Retinal pigment epithelial cell (primary cell): ENCODE measurements around the gene IGSF5.

Source experiments
- DNase-seq: peaks from one replicate; pipeline ENCODE4 v3.0.0-alpha.2; 2010; ENCODE audit warnings: low read depth
- H3K4me3 ChIP-seq: 2 replicates; pipeline ENCODE4 v1.5.1; 2011; ENCODE audit warnings: mild to moderate bottlenecking, low read length, control low read depth, moderate library complexity
- TF ChIP-seq, protein P1 (sequence below): conservative IDR thresholded peaks from 2 replicates; pipeline ENCODE4 v1.5.1; 2011; ENCODE audit warnings: low read depth, low read length, control low read depth, inconsistent platforms

The IGSF5 gene

DNA sequence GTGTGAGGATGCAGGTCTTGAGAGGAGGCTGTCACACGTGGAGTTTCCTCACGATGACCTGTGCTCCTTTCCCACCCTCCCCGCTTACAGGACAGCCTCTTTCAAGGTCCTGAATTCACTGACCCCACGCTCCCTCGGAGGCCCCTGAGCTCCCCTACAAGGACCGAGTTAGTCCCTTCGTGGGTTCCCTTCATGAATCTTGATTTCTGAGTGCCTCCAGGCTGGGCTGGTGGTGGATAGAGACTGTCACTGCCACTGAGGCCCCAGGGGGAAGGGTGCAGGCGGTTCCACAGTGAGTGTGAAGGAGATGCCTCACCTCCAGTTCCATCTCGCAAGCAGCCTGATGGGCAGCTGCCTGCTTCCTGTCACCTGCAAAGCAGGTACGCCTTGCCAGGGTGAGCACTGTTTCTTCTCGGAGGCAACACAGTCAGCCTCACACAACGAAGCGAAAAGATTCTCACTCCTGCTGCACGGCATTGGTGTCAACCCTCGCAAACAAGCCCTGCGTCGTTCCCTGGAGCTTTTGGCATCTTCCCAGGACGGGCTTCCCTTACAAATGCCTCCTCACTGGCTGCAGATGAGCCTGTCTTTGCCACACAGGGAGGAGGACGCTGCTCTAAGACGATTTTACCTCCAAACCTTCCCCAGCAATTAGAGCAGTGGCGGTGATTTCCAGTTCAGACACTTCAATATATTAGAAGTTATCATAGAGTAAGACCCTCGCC, 95.6 kb downstream of the IGSF5 start:
- DNase-seq: no peak
- TF ChIP-seq, protein P1, sequence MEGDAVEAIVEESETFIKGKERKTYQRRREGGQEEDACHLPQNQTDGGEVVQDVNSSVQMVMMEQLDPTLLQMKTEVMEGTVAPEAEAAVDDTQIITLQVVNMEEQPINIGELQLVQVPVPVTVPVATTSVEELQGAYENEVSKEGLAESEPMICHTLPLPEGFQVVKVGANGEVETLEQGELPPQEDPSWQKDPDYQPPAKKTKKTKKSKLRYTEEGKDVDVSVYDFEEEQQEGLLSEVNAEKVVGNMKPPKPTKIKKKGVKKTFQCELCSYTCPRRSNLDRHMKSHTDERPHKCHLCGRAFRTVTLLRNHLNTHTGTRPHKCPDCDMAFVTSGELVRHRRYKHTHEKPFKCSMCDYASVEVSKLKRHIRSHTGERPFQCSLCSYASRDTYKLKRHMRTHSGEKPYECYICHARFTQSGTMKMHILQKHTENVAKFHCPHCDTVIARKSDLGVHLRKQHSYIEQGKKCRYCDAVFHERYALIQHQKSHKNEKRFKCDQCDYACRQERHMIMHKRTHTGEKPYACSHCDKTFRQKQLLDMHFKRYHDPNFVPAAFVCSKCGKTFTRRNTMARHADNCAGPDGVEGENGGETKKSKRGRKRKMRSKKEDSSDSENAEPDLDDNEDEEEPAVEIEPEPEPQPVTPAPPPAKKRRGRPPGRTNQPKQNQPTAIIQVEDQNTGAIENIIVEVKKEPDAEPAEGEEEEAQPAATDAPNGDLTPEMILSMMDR: no peak

GRCh38 chr21:39842741-39843459, 97.9 kb downstream of the IGSF5 start:
- no peak overlapping the region for H3K4me3 ChIP-seq
- TF ChIP-seq, protein P1: no peak
- DNase-seq: peak; percentile 56

More for the DNA sequence above, 95.6 kb downstream of the IGSF5 start:
- no peak overlapping the region for H3K4me3 ChIP-seq

DNA sequence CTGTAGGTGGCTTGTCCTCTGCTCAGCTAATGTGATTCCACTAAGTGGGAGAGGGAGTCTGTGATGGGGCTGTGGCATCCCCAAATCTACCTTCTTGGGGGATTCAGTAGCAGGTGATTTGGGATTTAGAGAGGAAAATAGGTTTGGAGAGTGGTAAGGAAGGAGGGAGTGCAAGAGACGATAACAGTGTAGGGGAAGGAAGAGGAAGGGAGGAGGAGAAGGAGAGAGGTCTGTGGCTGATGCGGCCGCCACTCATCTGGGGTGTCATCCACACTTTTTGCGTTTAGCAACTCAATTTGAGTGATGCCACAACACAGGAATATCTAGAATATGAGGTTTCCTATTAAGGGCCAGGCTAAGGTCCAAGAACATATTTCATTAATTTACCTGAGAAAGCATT, 98.5 kb downstream of the IGSF5 start:
- no peak for DNase-seq
- TF ChIP-seq, protein P1: no peak
- H3K4me3 ChIP-seq: no peak overlapping the region

DNA sequence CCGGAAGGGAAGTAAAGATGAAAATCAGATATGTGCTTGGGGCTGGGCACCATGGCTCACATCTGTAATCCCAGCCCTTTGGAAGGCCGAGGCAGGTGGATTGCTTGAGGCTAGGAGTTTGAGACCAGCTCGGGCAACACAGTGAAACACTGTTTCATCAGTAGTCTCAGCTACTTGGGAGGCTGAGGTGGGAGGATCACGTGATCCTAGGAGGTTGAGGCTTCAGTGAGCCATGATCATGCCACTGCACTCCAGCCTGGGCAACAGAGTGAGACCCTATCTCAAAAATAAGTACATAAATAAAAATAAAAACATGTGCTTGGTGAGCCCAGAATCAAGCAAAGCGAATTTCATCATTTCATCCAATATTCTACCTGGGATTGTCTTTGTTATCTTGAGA, 98.9 kb downstream of the IGSF5 start:
- no peak for DNase-seq
- no peak overlapping the region for H3K4me3 ChIP-seq
- TF ChIP-seq, protein P1: no peak

DNA sequence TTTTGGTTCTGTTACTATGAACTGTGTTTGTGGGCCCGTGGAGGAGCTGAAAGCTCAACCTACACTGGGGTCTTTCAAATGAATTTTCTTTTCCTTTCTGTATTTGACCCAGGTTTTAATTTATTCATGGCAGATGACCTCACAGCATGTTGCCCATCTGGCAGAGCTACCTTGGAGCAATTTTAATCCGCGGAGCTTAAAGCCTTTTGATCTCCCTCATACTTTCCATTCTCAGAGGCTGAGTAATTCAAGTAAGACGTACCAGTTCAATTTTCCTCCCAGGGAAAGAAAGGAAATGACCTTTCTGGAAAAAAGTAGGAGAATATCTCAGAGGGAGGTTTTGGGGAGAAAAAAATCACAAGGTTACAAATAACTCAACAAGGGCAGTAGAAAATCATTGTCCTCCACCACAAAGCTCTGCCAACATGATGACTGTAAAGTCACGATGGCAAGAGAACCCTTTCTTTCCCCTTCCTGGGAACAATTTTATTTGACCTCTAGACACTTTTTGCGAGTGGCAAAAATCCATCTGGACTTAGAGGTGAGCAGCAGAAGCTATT, 100.7 kb downstream of the IGSF5 start:
- no peak overlapping the region for H3K4me3 ChIP-seq
- DNase-seq: peak; percentile 97
- TF ChIP-seq, protein P1: no peak

GRCh38 chr21:39847877-39848276, 102.9 kb downstream of the IGSF5 start:
- TF ChIP-seq, protein P1: no peak
- H3K4me3 ChIP-seq: no peak overlapping the region
- DNase-seq: no peak
